Stimulated activated CD4-positive, alpha-beta T cell treated with anti-CD3 and anti-CD28 coated beads, Interleukin-4, amount 100 ng/mL, for 48 hours (primary cell): ENCODE data around the gene TMEM132E.

Experiments
- DNase-seq, 2 donors: peaks; one replicate each; pipeline ENCODE4 v3.0.0-alpha.2; 2020; ENCODE audit warnings: low read depth in 2 of 2

TMEM132E gene

GRCh38 chr17:34601416-34601815 is 22.0 kb downstream of the TMEM132E start:
- no peak for DNase-seq

GRCh38 chr17:34603974-34604373 is 24.6 kb downstream of the TMEM132E start:
- no peak for DNase-seq

- no peak for DNase-seq
Measured at GRCh38 chr17:34606763-34607162, 27.4 kb downstream of the TMEM132E start.

- DNase-seq = no peak
Measured at GRCh38 chr17:34607917-34608316, 28.5 kb downstream of the TMEM132E start.

GRCh38 chr17:34609210-34609609 is 29.8 kb downstream of the TMEM132E start:
- no peak for DNase-seq

GRCh38 chr17:34610039-34610438 is 30.7 kb downstream of the TMEM132E start:
- no peak for DNase-seq

- no peak for DNase-seq
Measured at GRCh38 chr17:34610506-34610905, 31.1 kb downstream of the TMEM132E start.

GRCh38 chr17:34613064-34614019 is 34.0 kb downstream of the TMEM132E start:
- peak in 1 of 2 donors; percentile 3 for DNase-seq

GRCh38 chr17:34614698-34615097 is 35.3 kb downstream of the TMEM132E start:
- DNase-seq = no peak

GRCh38 chr17:34615326-34615725 is 35.9 kb downstream of the TMEM132E start:
- no peak for DNase-seq

GRCh38 chr17:34616148-34616547 is 36.8 kb downstream of the TMEM132E start:
- no peak for DNase-seq

- no peak for DNase-seq
Measured at GRCh38 chr17:34617398-34617797, 38.0 kb downstream of the TMEM132E start.

GRCh38 chr17:34619687-34620217 is 40.4 kb downstream of the TMEM132E start:
- no peak for DNase-seq

- no peak for DNase-seq
Measured at GRCh38 chr17:34620458-34620857, 41.1 kb downstream of the TMEM132E start.

GRCh38 chr17:34622862-34623623 is 43.7 kb downstream of the TMEM132E start:
- no peak for DNase-seq

- no peak for DNase-seq
Measured at GRCh38 chr17:34623856-34624766, 44.7 kb downstream of the TMEM132E start.

- DNase-seq = no peak
Measured at GRCh38 chr17:34624767-34625383, 45.5 kb downstream of the TMEM132E start.

- no peak for DNase-seq
Measured at GRCh38 chr17:34626121-34626681, 46.8 kb downstream of the TMEM132E start.

- DNase-seq = no peak
Measured at GRCh38 chr17:34628879-34629278, 49.5 kb downstream of the TMEM132E start.

- no peak for DNase-seq
Measured at GRCh38 chr17:34633351-34633750, 54.0 kb downstream of the TMEM132E start.

GRCh38 chr17:34633760-34634159 is 54.4 kb downstream of the TMEM132E start:
- no peak for DNase-seq
